Amniotic stem cell (primary cell): ENCODE data around the gene BMF.
"Not testable (repeated sequence)": the region's sequence is repeated elsewhere in the genome, so short reads cannot be mapped to it uniquely, and the experiment has no call there.

ENCODE experiments used
- DNase-seq: peaks from one replicate; lab custom pipeline; 2025; lab: John Stamatoyannopoulos, UW

BMF gene

GRCh38 chr15:40087991-40088928 lies 20.4 kb downstream of the BMF start:
- no peak for DNase-seq

GRCh38 chr15:40087068-40087810 lies 21.4 kb downstream of the BMF start:
- DNase-seq = no peak

GRCh38 chr15:40085266-40085665 lies 23.4 kb downstream of the BMF start:
- DNase-seq = no peak

- DNase-seq = no peak
These were observed 24.0 kb downstream of the BMF start for GRCh38 chr15:40084650-40085049.

- DNase-seq = no peak
These were observed 26.3 kb downstream of the BMF start for GRCh38 chr15:40082195-40082883.

GRCh38 chr15:40081691-40082194 lies 26.9 kb downstream of the BMF start:
- DNase-seq = no peak

GRCh38 chr15:40080847-40081246 lies 27.8 kb downstream of the BMF start:
- no peak for DNase-seq

GRCh38 chr15:40080104-40080503 lies 28.6 kb downstream of the BMF start:
- DNase-seq = no peak

- DNase-seq = no peak
These were observed 29.2 kb downstream of the BMF start for GRCh38 chr15:40079456-40079855.

- DNase-seq = no peak
These were observed 33.2 kb downstream of the BMF start for GRCh38 chr15:40075298-40076044.

- not testable (repeated sequence) for DNase-seq
These were observed 34.0 kb downstream of the BMF start for GRCh38 chr15:40074656-40075055.

GRCh38 chr15:40073716-40074490 lies 34.8 kb downstream of the BMF start:
- not testable (repeated sequence) for DNase-seq

- no peak for DNase-seq
These were observed 36.3 kb downstream of the BMF start for GRCh38 chr15:40072216-40072990.

- no peak for DNase-seq
These were observed 38.0 kb downstream of the BMF start for GRCh38 chr15:40070608-40071218.

GRCh38 chr15:40070166-40070557 lies 38.5 kb downstream of the BMF start:
- no peak for DNase-seq

- DNase-seq = no peak
These were observed 39.2 kb downstream of the BMF start for GRCh38 chr15:40069178-40070165.

GRCh38 chr15:40067921-40068624 lies 40.6 kb downstream of the BMF start:
- no peak for DNase-seq

GRCh38 chr15:40066589-40066988 lies 42.1 kb downstream of the BMF start:
- no peak for DNase-seq
